ENCODE measurements around the gene FBXL19.
"Not testable (repeated sequence)": the region's sequence is repeated elsewhere in the genome, so short reads cannot be mapped to it uniquely, and the experiment has no call there.

The FBXL19 gene

GRCh38 chr16:30921748-30922419, 1.5 kb upstream of the FBXL19 start:
- DNase-seq (ENCODE audit: low read depth in 4 of 4, low spot score in 1 of 4): peak; percentile 62 to 79 (median 74)

GRCh38 chr16:30922420-30922959, 882 bp upstream of the FBXL19 start:
- peak; percentile 97 to 100 (median 98) for DNase-seq (ENCODE audit: low read depth in 4 of 4, low spot score in 1 of 4)

GRCh38 chr16:30922960-30923535, 324 bp upstream of the FBXL19 start:
- peak; percentile 84 to 96 (median 90) for DNase-seq (ENCODE audit: low read depth in 4 of 4, low spot score in 1 of 4)

GRCh38 chr16:30924076-30924912, 922 bp downstream of the FBXL19 start:
- DNase-seq (ENCODE audit: low read depth in 4 of 4, low spot score in 1 of 4): no peak

GRCh38 chr16:30924913-30925631, 1.7 kb downstream of the FBXL19 start:
- no peak for DNase-seq (ENCODE audit: low read depth in 4 of 4, low spot score in 1 of 4)

- DNase-seq (ENCODE audit: low read depth in 4 of 4, low spot score in 1 of 4): no peak
Observed at GRCh38 chr16:30925632-30925987, 2.2 kb downstream of the FBXL19 start.

GRCh38 chr16:30925995-30926811, 2.8 kb downstream of the FBXL19 start:
- no peak for DNase-seq (ENCODE audit: low read depth in 4 of 4, low spot score in 1 of 4)

- no peak for DNase-seq (ENCODE audit: low read depth in 4 of 4, low spot score in 1 of 4)
Observed at GRCh38 chr16:30926937-30927788, 3.8 kb downstream of the FBXL19 start.

GRCh38 chr16:30927789-30928378, 4.5 kb downstream of the FBXL19 start:
- DNase-seq (ENCODE audit: low read depth in 4 of 4, low spot score in 1 of 4): peak in 1 of 4 experiments; percentile 37

- DNase-seq (ENCODE audit: low read depth in 4 of 4, low spot score in 1 of 4): no peak
Observed at GRCh38 chr16:30928390-30928789, 5.0 kb downstream of the FBXL19 start.

- no peak for DNase-seq (ENCODE audit: low read depth in 4 of 4, low spot score in 1 of 4)
Observed at GRCh38 chr16:30929167-30929566, 5.8 kb downstream of the FBXL19 start.

- no peak for DNase-seq (ENCODE audit: low read depth in 4 of 4, low spot score in 1 of 4)
Observed at GRCh38 chr16:30930160-30930571, 6.8 kb downstream of the FBXL19 start.

GRCh38 chr16:30931068-30931650, 7.8 kb downstream of the FBXL19 start:
- DNase-seq (ENCODE audit: low read depth in 4 of 4, low spot score in 1 of 4): no peak

GRCh38 chr16:30934827-30935557, 11.6 kb downstream of the FBXL19 start:
- no peak for DNase-seq (ENCODE audit: low read depth in 4 of 4, low spot score in 1 of 4)

GRCh38 chr16:30937692-30938091, 14.3 kb downstream of the FBXL19 start:
- DNase-seq (ENCODE audit: low read depth in 4 of 4, low spot score in 1 of 4): no peak

GRCh38 chr16:30939571-30939970, 16.2 kb downstream of the FBXL19 start:
- DNase-seq (ENCODE audit: low read depth in 4 of 4, low spot score in 1 of 4): not testable (repeated sequence)

- peak in 2 of 4 experiments; percentile 39 to 46 for DNase-seq (ENCODE audit: low read depth in 4 of 4, low spot score in 1 of 4)
Observed at GRCh38 chr16:30941600-30942425, 18.4 kb downstream of the FBXL19 start.

All from stimulated activated CD4-positive, alpha-beta T cell treated with anti-CD3 and anti-CD28 coated beads, Interleukin-1b, Interleukin-23, amount 100 ng/mL, for 24 hours (primary cell).